LNCaP clone FGC (cell line): ENCODE results near the gene ZBTB20.

ENCODE experiments used
- DNase-seq: peaks from one replicate; pipeline ENCODE4 v3.0.0-alpha.2; 2011; ENCODE audit warnings: low read depth
- H3K4me3 ChIP-seq: 2 replicates; pipeline ENCODE4 v1.5.1; 2011; ENCODE audit warnings: mild to moderate bottlenecking, low read depth, low read length, control low read depth
- TF ChIP-seq, protein P1 (sequence below): IDR thresholded peaks from 2 replicates; pipeline ENCODE4 v1.5.1; 2012; ENCODE audit warnings: mild to moderate bottlenecking; ENCODE audit not compliant: control insufficient read depth, insufficient read depth; ENCODE audit errors: extremely low read depth

ZBTB20 gene

DNA sequence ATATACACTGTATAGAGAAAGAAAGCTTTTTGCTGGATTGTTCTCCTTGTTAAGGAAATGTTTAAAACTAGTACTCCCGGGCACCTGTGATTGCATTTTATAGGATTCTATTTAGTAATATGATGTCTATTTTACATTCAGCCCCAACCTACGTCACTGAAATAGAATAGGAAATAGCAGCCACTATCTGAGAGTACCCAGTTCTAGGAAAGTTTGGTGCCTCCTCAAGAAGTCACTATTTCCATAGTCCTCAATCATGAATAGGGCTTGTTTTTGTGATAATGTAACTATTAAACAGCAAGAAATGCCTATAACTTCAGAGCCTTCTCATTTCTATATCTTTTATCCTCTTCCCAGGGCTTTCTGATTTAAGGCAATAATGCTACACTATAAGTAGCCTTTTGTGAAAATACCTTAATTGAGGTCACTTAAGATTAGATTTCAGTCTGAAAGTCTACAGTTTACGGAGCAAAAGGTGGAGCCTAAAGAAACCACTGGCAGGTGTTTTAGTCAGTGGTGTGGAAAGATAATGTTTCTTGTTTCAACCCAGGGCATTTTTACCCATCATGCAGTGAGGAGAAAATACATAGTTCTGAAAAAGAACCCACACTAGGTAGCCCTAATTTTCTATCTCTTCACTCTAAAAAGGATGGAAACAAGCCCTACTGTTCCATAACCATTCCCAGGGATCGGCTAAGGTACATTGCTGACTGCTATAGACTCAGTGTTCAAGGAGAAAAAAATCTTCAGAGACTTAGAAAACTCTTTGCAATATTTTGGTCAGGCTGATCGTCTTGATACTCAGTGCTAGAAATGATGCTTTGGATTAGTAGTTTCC is 814.5 kb downstream of the ZBTB20 start:
- TF ChIP-seq, protein P1, sequence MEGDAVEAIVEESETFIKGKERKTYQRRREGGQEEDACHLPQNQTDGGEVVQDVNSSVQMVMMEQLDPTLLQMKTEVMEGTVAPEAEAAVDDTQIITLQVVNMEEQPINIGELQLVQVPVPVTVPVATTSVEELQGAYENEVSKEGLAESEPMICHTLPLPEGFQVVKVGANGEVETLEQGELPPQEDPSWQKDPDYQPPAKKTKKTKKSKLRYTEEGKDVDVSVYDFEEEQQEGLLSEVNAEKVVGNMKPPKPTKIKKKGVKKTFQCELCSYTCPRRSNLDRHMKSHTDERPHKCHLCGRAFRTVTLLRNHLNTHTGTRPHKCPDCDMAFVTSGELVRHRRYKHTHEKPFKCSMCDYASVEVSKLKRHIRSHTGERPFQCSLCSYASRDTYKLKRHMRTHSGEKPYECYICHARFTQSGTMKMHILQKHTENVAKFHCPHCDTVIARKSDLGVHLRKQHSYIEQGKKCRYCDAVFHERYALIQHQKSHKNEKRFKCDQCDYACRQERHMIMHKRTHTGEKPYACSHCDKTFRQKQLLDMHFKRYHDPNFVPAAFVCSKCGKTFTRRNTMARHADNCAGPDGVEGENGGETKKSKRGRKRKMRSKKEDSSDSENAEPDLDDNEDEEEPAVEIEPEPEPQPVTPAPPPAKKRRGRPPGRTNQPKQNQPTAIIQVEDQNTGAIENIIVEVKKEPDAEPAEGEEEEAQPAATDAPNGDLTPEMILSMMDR = no peak
- no peak for DNase-seq

GRCh38 chr3:114331710-114332109 is 815.4 kb downstream of the ZBTB20 start:
- TF ChIP-seq, protein P1 = no peak
- DNase-seq = no peak
- no peak overlapping the region for H3K4me3 ChIP-seq

More for the DNA sequence above, 814.5 kb downstream of the ZBTB20 start:
- no peak overlapping the region for H3K4me3 ChIP-seq

DNA sequence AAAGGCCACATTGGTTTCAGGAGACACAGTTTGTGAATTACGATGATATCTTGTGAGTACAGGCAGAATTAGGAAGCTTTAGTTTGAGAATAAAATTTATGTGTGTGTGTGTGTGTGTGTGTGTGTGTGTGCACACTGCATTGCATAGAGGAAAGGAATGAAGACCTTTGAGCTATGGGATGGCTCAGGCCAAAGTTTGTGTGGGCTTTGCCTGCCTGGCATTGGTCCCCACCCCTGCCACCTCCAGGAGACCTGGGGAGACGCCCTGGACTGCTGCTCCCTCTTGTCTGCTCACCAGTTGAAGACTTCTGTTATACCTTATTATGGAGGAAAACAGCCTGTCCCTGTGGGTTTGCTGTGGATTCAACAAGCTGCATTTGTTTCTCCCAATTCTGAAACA is 816.1 kb downstream of the ZBTB20 start:
- TF ChIP-seq, protein P1 = no peak
- no peak for DNase-seq
- H3K4me3 ChIP-seq = no peak overlapping the region

DNA sequence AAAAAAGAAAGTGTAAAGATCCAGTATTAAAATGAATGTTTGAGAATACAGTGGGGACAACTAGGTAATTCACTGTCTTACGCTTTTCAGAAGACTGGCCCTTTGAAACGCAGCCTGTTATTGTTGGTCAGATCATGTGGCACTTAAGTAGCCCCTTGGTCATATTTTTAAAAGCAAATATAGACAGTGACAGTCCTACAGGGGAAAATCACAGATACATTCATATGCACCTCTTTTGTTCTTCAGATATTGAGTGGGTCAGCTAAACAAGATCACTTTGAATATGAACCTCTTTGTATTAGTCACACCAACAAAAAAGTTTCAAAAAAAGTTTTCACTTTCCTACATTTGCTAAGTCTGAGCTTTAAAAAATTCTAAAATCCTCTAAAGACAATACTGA is 817.3 kb downstream of the ZBTB20 start:
- DNase-seq = no peak
- TF ChIP-seq, protein P1 = no peak
- no peak overlapping the region for H3K4me3 ChIP-seq

DNA sequence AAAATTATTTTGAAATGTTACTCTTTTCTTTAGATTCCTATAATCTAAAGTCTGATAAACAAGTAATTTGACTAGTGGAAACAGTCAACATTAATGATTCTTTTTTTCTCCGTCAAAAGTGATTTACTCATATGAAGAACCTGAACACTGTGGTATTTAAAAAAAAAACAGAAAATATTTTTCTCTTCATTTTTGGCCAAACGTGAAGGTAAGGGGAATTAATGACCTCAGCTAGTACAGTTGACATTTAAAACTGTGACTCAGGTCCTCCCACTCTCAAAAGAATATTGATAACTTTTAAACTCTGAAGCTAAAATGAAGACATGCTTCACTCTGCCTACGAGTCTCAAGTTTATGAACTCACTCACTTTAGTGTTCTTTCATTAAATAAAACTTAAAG is 818.7 kb downstream of the ZBTB20 start:
- no peak for DNase-seq
- H3K4me3 ChIP-seq = no peak overlapping the region
- TF ChIP-seq, protein P1 = no peak

- TF ChIP-seq, protein P1 = no peak
- no peak for DNase-seq
- no peak overlapping the region for H3K4me3 ChIP-seq
These were observed 819.4 kb downstream of the ZBTB20 start for GRCh38 chr3:114327665-114328064.
